ENCODE results near the gene HHIP. TPM values are rescaled to one million over a fixed set of nuclear protein-coding genes. Genes with fewer than 3 reads are reported as not detected.

Gene HHIP
- total RNA-seq, 1 experiment from 2014 or later = 0.32 TPM

- no peak overlapping the region for H3K4me3 Mint-ChIP-seq (ENCODE audit: unreplicated experiment)
Measured at GRCh38 chr4:144734522-144734921, 88.6 kb downstream of the HHIP start.

GRCh38 chr4:144738649-144739048, 92.7 kb downstream of the HHIP start:
- POLR2A ChIA-PET = no interaction called here

More at GRCh38 chr4:144734522-144734921, 88.6 kb downstream of the HHIP start:
- no TSS peak for BruUV-seq (replicated peaks)
- H3K9me3 Mint-ChIP-seq (ENCODE audit: unreplicated experiment) = no peaks in the 10 kb centered on the region
- intact Hi-C loops (cut with micrococcal nuclease; ENCODE audit: unreplicated experiment) = no loop called here
- POLR2A ChIA-PET = no interaction called here
- CTCF ChIA-PET = no interaction called here
- H3K4me3 ChIP-seq (ENCODE audit: low read depth, low read length) = no peak overlapping the region
- H3K4me1 ChIP-seq = no peaks in the 10 kb centered on the region
- no peaks in the 10 kb centered on the region for H3K9me3 ChIP-seq
- DNase-seq = no peak
- H3K27me3 Mint-ChIP-seq (ENCODE audit: insufficient read depth, unreplicated experiment) = peaks cover 3% of the 10 kb centered on the region
- no peak for TF ChIP-seq CTCF (IDR thresholded peaks at IDR 0.05; ENCODE audit: insufficient read depth in 1 of 2, low read depth in 1 of 2, low read length in 1 of 2, severe bottlenecking in 1 of 2, unreplicated experiment in 1 of 2)
- no peaks in the 10 kb centered on the region for H3K27me3 ChIP-seq (replicated peaks; ENCODE audit: control insufficient read depth, insufficient read depth, low read length)
- no peaks in the 10 kb centered on the region for H3K36me3 Mint-ChIP-seq (ENCODE audit: insufficient read depth, unreplicated experiment)
- H3K4me1 Mint-ChIP-seq (ENCODE audit: low read depth, unreplicated experiment) = no peaks in the 10 kb centered on the region
- no peak overlapping the region for H3K27ac Mint-ChIP-seq (ENCODE audit: unreplicated experiment)
- H3K36me3 ChIP-seq (ENCODE audit: control insufficient read depth, insufficient read depth, low read length) = no peaks in the 10 kb centered on the region

GRCh38 chr4:144739511-144740033, 93.6 kb downstream of the HHIP start:
- H3K4me1 Mint-ChIP-seq (ENCODE audit: low read depth, unreplicated experiment) = no peaks in the 10 kb centered on the region

More at GRCh38 chr4:144738649-144739048, 92.7 kb downstream of the HHIP start:
- H3K36me3 ChIP-seq (ENCODE audit: control insufficient read depth, insufficient read depth, low read length) = no peaks in the 10 kb centered on the region
- no peaks in the 10 kb centered on the region for H3K9me3 ChIP-seq
- TF ChIP-seq CTCF (IDR thresholded peaks at IDR 0.05; ENCODE audit: insufficient read depth in 1 of 2, low read depth in 1 of 2, low read length in 1 of 2, severe bottlenecking in 1 of 2, unreplicated experiment in 1 of 2) = no peak
- no peaks in the 10 kb centered on the region for H3K9me3 Mint-ChIP-seq (ENCODE audit: unreplicated experiment)
- intact Hi-C loops (cut with micrococcal nuclease; ENCODE audit: unreplicated experiment) = no loop called here
- H3K4me3 Mint-ChIP-seq (ENCODE audit: unreplicated experiment) = no peak overlapping the region
- H3K27me3 ChIP-seq (replicated peaks; ENCODE audit: control insufficient read depth, insufficient read depth, low read length) = no peaks in the 10 kb centered on the region
- no peak overlapping the region for H3K4me3 ChIP-seq (ENCODE audit: low read depth, low read length)
- BruUV-seq (replicated peaks) = no TSS peak
- CTCF ChIA-PET = no interaction called here
- no peaks in the 10 kb centered on the region for H3K4me1 Mint-ChIP-seq (ENCODE audit: low read depth, unreplicated experiment)
- H3K27ac Mint-ChIP-seq (ENCODE audit: unreplicated experiment) = no peak overlapping the region
- H3K27me3 Mint-ChIP-seq (ENCODE audit: insufficient read depth, unreplicated experiment) = no peaks in the 10 kb centered on the region
- DNase-seq = no peak
- no peaks in the 10 kb centered on the region for H3K36me3 Mint-ChIP-seq (ENCODE audit: insufficient read depth, unreplicated experiment)
- no peaks in the 10 kb centered on the region for H3K4me1 ChIP-seq

More at GRCh38 chr4:144739511-144740033, 93.6 kb downstream of the HHIP start:
- Histone ChIP-seq H3K4me3 (ENCODE audit: low read depth, low read length) (no peak overlapping the region), H3K9me3 (no peaks in the 10 kb centered on the region), H3K4me1 (no peaks in the 10 kb centered on the region), H3K36me3 (ENCODE audit: control insufficient read depth, insufficient read depth, low read length) (no peaks in the 10 kb centered on the region), H3K27me3 (replicated peaks; ENCODE audit: control insufficient read depth, insufficient read depth, low read length) (no peaks in the 10 kb centered on the region)
- CTCF ChIA-PET = no interaction called here
- Mint-ChIP-seq H3K4me3 (ENCODE audit: unreplicated experiment) (no peak overlapping the region), H3K27ac (ENCODE audit: unreplicated experiment) (no peak overlapping the region), H3K9me3 (ENCODE audit: unreplicated experiment) (no peaks in the 10 kb centered on the region), H3K27me3 (ENCODE audit: insufficient read depth, unreplicated experiment) (no peaks in the 10 kb centered on the region), H3K36me3 (ENCODE audit: insufficient read depth, unreplicated experiment) (no peaks in the 10 kb centered on the region)
- BruUV-seq (replicated peaks) = no TSS peak
- DNase-seq = no peak
- POLR2A ChIA-PET = no interaction called here
- intact Hi-C loops (cut with micrococcal nuclease; ENCODE audit: unreplicated experiment) = no loop called here
- TF ChIP-seq CTCF (IDR thresholded peaks at IDR 0.05; ENCODE audit: insufficient read depth in 1 of 2, low read depth in 1 of 2, low read length in 1 of 2, severe bottlenecking in 1 of 2, unreplicated experiment in 1 of 2) = no peak
